ENCODE data around the gene GRID1. TPM values are rescaled to one million over a fixed set of nuclear protein-coding genes. Genes with fewer than 3 reads are reported as not detected.

The GRID1 gene
- total and polyA plus RNA-seq, 10 of the 15 experiments (the other 5 are each of a cell fraction or from before 2014, with no cell fraction given), result 0.04 to 0.62 (median 0.08) TPM; not detected in 5

GRCh38 chr10:86311190-86311589, 55.4 kb downstream of the GRID1 start:
- Histone ChIP-seq H3K27ac (ENCODE audit: control insufficient read depth, insufficient read depth) (no peak overlapping the region), H3K4me3 (no peak overlapping the region), H3K9me3 (replicated peaks; ENCODE audit: control insufficient read depth, insufficient read depth, low read length) (no peaks in the 10 kb centered on the region), H3K36me3 (ENCODE audit: control insufficient read depth in 2 of 2, insufficient read depth in 2 of 2, low read length in 1 of 2) (no peaks in the 10 kb centered on the region), H3K4me1 (ENCODE audit: control insufficient read depth, insufficient read depth, low read length) (no peaks in the 10 kb centered on the region), H3K79me2 (ENCODE audit: control insufficient read depth, insufficient read depth, low read length) (no peaks in the 10 kb centered on the region), H2AFZ (ENCODE audit: control insufficient read depth, low read depth, low read length) (no peak overlapping the region), H3K27me3 (replicated peaks in 1 of 2; ENCODE audit: control insufficient read depth in 2 of 2, insufficient read depth in 2 of 2, low read length in 1 of 2) (peaks cover 0 to 1% of the 10 kb centered on the region in 2 experiments; a peak in 1 of 4 replicates), H3K9ac (ENCODE audit: control insufficient read depth, insufficient read depth, low read length) (no peak overlapping the region), H3K4me2 (ENCODE audit: control insufficient read depth, insufficient read depth) (no peak overlapping the region), H4K20me1 (ENCODE audit: control insufficient read depth, insufficient read depth) (no peaks in the 10 kb centered on the region)
- FAIRE-seq (no peak), ATAC-seq (no peak), DNase-seq (ENCODE audit: low read depth, low spot score) (no peak)
- ChIA-PET POLR2A (no interaction called here), RAD21 (ENCODE audit: unreplicated experiment) (no interaction called here), SMC1A (ENCODE audit: uncharacterized antibody, unreplicated experiment) (no interaction called here), CTCF (no interaction called here)
- intact Hi-C loops (cut with micrococcal nuclease; ENCODE audit: unreplicated experiment) (no loop called here), in situ Hi-C loops (cut with MboI) (no loop called here)
- TF ChIP-seq CREM (IDR thresholded peaks at IDR 0.05; ENCODE audit: low read depth) (no peak), POLR2A (IDR thresholded peaks at IDR 0.05; ENCODE audit: low read depth, low read length) (no peak), YBX1 (IDR thresholded peaks at IDR 0.05) (no peak), POLR2AphosphoS5 (IDR thresholded peaks at IDR 0.05; ENCODE audit: low read length) (no peak), CHD1 (IDR thresholded peaks at IDR 0.05; ENCODE audit: low read depth, low read length) (no peak), RBBP5 (conservative IDR thresholded peaks at IDR 0.05) (no peak), HDGF (IDR thresholded peaks at IDR 0.05) (no peak), HDAC2 (IDR thresholded peaks at IDR 0.05) (no peak), EED (IDR thresholded peaks at IDR 0.05; ENCODE audit: low read depth) (no peak), CEBPZ (IDR thresholded peaks at IDR 0.05; ENCODE audit: low read depth, low read length) (no peak)
- TF ChIP-seq, protein P1, sequence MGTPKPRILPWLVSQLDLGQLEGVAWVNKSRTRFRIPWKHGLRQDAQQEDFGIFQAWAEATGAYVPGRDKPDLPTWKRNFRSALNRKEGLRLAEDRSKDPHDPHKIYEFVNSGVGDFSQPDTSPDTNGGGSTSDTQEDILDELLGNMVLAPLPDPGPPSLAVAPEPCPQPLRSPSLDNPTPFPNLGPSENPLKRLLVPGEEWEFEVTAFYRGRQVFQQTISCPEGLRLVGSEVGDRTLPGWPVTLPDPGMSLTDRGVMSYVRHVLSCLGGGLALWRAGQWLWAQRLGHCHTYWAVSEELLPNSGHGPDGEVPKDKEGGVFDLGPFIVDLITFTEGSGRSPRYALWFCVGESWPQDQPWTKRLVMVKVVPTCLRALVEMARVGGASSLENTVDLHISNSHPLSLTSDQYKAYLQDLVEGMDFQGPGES (IDR thresholded peaks at IDR 0.05), result no peak
- TF ChIP-seq, protein P2, sequence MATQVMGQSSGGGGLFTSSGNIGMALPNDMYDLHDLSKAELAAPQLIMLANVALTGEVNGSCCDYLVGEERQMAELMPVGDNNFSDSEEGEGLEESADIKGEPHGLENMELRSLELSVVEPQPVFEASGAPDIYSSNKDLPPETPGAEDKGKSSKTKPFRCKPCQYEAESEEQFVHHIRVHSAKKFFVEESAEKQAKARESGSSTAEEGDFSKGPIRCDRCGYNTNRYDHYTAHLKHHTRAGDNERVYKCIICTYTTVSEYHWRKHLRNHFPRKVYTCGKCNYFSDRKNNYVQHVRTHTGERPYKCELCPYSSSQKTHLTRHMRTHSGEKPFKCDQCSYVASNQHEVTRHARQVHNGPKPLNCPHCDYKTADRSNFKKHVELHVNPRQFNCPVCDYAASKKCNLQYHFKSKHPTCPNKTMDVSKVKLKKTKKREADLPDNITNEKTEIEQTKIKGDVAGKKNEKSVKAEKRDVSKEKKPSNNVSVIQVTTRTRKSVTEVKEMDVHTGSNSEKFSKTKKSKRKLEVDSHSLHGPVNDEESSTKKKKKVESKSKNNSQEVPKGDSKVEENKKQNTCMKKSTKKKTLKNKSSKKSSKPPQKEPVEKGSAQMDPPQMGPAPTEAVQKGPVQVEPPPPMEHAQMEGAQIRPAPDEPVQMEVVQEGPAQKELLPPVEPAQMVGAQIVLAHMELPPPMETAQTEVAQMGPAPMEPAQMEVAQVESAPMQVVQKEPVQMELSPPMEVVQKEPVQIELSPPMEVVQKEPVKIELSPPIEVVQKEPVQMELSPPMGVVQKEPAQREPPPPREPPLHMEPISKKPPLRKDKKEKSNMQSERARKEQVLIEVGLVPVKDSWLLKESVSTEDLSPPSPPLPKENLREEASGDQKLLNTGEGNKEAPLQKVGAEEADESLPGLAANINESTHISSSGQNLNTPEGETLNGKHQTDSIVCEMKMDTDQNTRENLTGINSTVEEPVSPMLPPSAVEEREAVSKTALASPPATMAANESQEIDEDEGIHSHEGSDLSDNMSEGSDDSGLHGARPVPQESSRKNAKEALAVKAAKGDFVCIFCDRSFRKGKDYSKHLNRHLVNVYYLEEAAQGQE (IDR thresholded peaks at IDR 0.05; ENCODE audit: low read depth, low read length), result no peak
- 0% methylated on average over 3 of the region's 3 CpGs for WGBS (ENCODE audit: insufficient coverage, insufficient replicate concordance, low lambda C conversion rate, missing lambda C conversion rate)
- BruUV-seq (replicated peaks), result no TSS peak
